ENCODE measurements around the gene TACSTD2.

The TACSTD2 gene

DNA sequence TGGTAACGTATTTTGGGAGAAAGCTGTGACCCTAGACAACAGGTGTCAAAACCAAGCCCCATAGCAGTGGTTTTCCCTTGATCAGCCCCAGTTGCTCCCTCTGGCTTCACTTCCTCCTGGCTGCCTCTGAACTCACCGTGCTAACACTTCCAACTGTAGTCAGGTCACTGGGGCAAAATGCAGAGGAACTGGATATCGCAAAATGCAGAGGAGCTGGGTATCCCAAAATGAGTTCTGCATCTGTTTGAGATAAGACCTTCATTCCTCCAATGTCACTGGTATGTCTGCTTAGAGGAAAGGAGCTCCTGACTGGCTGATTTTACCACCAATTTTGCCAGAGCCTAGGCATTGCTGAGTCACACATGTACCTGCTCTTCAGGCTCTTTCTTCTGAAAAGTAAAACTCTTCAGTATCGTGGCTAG lies 19.6 kb upstream of the TACSTD2 start:
- Histone ChIP-seq H3K9ac (ENCODE audit: low read depth, low read length, poor library complexity, severe bottlenecking) (no peak overlapping the region), H3F3A (ENCODE audit: low read depth) (no peaks in the 10 kb centered on the region), H3K79me2 (ENCODE audit: insufficient read depth, low read length) (no peaks in the 10 kb centered on the region), H3K4me2 (ENCODE audit: low read depth, low read length, poor library complexity, severe bottlenecking) (no peak overlapping the region), H3K4me3 (ENCODE audit: low read length, poor library complexity, severe bottlenecking) (no peak overlapping the region), H2AFZ (ENCODE audit: low read length) (no peak overlapping the region), H3K4me1 (ENCODE audit: insufficient read depth, low read length, poor library complexity, severe bottlenecking) (no peaks in the 10 kb centered on the region), H3K27me3 (ENCODE audit: insufficient read depth, low read length, poor library complexity, severe bottlenecking) (no peaks in the 10 kb centered on the region), H4K20me1 (ENCODE audit: insufficient read depth, low read length, poor library complexity, severe bottlenecking) (no peaks in the 10 kb centered on the region), H3K9me2 (replicated peaks; ENCODE audit: low read depth, low read length) (no peaks in the 10 kb centered on the region), H3K36me3 (ENCODE audit: insufficient read depth, low read length) (no peaks in the 10 kb centered on the region), H3K9me3 (ENCODE audit: insufficient read depth, low read depth, low read length) (no peaks in the 10 kb centered on the region)
- TF ChIP-seq, protein P1, sequence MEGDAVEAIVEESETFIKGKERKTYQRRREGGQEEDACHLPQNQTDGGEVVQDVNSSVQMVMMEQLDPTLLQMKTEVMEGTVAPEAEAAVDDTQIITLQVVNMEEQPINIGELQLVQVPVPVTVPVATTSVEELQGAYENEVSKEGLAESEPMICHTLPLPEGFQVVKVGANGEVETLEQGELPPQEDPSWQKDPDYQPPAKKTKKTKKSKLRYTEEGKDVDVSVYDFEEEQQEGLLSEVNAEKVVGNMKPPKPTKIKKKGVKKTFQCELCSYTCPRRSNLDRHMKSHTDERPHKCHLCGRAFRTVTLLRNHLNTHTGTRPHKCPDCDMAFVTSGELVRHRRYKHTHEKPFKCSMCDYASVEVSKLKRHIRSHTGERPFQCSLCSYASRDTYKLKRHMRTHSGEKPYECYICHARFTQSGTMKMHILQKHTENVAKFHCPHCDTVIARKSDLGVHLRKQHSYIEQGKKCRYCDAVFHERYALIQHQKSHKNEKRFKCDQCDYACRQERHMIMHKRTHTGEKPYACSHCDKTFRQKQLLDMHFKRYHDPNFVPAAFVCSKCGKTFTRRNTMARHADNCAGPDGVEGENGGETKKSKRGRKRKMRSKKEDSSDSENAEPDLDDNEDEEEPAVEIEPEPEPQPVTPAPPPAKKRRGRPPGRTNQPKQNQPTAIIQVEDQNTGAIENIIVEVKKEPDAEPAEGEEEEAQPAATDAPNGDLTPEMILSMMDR (conservative IDR thresholded peaks at IDR 0.05; ENCODE audit: low read length): no peak
- TF ChIP-seq EZH2phosphoT487 (IDR thresholded peaks at IDR 0.05; ENCODE audit: borderline replicate concordance): no peak

DNA sequence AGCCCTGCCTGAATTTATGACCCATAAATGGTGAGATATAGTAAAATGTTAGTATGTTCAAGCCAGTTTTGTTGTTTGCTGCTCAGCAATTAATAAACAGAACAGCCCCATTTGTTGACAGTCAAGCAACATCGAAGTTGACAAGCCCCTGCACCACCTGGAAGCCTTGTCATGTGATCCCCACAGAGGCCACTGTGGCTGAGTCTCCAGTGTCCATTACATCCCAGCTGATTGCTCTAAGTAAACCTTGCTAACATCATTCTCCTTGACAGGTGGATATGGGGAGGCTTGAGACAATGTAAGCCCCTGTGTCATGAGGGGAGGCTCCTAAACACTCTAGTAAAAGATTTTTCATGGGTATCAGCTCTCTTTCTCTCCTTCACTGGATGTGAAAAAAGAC lies 17.5 kb upstream of the TACSTD2 start:
- Histone ChIP-seq H3K9me2 (replicated peaks; ENCODE audit: low read depth, low read length) (no peaks in the 10 kb centered on the region), H3K9ac (ENCODE audit: low read depth, low read length, poor library complexity, severe bottlenecking) (no peak overlapping the region), H2AFZ (ENCODE audit: low read length) (no peak overlapping the region), H3K4me3 (ENCODE audit: low read length, poor library complexity, severe bottlenecking) (no peak overlapping the region), H3F3A (ENCODE audit: low read depth) (no peaks in the 10 kb centered on the region), H3K27me3 (ENCODE audit: insufficient read depth, low read length, poor library complexity, severe bottlenecking) (no peaks in the 10 kb centered on the region), H3K4me1 (ENCODE audit: insufficient read depth, low read length, poor library complexity, severe bottlenecking) (no peaks in the 10 kb centered on the region), H4K20me1 (ENCODE audit: insufficient read depth, low read length, poor library complexity, severe bottlenecking) (no peaks in the 10 kb centered on the region), H3K9me3 (ENCODE audit: insufficient read depth, low read depth, low read length) (no peaks in the 10 kb centered on the region), H3K4me2 (ENCODE audit: low read depth, low read length, poor library complexity, severe bottlenecking) (no peak overlapping the region), H3K36me3 (ENCODE audit: insufficient read depth, low read length) (no peaks in the 10 kb centered on the region), H3K79me2 (ENCODE audit: insufficient read depth, low read length) (no peaks in the 10 kb centered on the region)
- TF ChIP-seq, protein P1 (conservative IDR thresholded peaks at IDR 0.05; ENCODE audit: low read length): no peak
- no peak for TF ChIP-seq EZH2phosphoT487 (IDR thresholded peaks at IDR 0.05; ENCODE audit: borderline replicate concordance)

DNA sequence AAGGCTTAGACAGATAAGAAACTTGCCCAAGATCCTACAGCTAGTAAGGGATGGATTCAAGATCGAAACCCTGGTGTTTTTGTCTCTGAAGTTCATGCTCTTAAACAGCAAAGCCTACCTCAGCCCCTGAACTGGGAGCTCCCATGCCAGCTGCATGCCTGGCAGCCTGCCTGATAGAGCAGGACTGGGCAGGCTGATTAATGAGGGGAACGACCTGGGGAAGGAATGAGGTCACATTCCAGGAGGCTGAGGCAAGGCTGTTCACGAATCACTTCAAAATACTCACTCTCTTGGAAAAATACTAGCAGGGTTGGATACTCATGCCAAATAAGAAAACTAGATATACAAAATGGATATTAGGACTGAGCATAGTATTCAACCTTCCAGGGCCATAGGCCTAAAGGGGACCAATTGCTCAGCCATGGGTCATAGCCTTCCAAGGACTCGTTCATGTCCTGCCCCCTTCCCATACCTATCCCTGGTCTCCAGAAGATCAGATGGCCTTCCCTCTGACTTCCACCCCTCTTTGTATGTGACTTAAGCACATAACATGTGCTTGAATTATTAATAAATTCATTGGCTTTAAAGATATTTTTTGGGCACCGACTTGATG lies 15.6 kb upstream of the TACSTD2 start:
- Histone ChIP-seq H3F3A (ENCODE audit: low read depth) (no peaks in the 10 kb centered on the region), H4K20me1 (ENCODE audit: insufficient read depth, low read length, poor library complexity, severe bottlenecking) (no peaks in the 10 kb centered on the region), H3K4me2 (ENCODE audit: low read depth, low read length, poor library complexity, severe bottlenecking) (no peak overlapping the region), H3K4me3 (ENCODE audit: low read length, poor library complexity, severe bottlenecking) (no peak overlapping the region), H3K4me1 (ENCODE audit: insufficient read depth, low read length, poor library complexity, severe bottlenecking) (no peaks in the 10 kb centered on the region), H3K9me2 (replicated peaks; ENCODE audit: low read depth, low read length) (no peaks in the 10 kb centered on the region), H3K79me2 (ENCODE audit: insufficient read depth, low read length) (no peaks in the 10 kb centered on the region), H3K36me3 (ENCODE audit: insufficient read depth, low read length) (no peaks in the 10 kb centered on the region), H2AFZ (ENCODE audit: low read length) (no peak overlapping the region), H3K9ac (ENCODE audit: low read depth, low read length, poor library complexity, severe bottlenecking) (no peak overlapping the region), H3K27me3 (ENCODE audit: insufficient read depth, low read length, poor library complexity, severe bottlenecking) (no peaks in the 10 kb centered on the region), H3K9me3 (ENCODE audit: insufficient read depth, low read depth, low read length) (no peaks in the 10 kb centered on the region)
- TF ChIP-seq, protein P1 (conservative IDR thresholded peaks at IDR 0.05; ENCODE audit: low read length): no peak
- TF ChIP-seq EZH2phosphoT487 (IDR thresholded peaks at IDR 0.05; ENCODE audit: borderline replicate concordance): no peak
